Measurements from ENCODE around the gene FBXO44. TPM values are rescaled to one million over a fixed set of nuclear protein-coding genes. Genes with fewer than 3 reads are reported as not detected.

FBXO44 gene
- total RNA-seq, 2 donors from 2014 or later, result 29.1 to 39.1 TPM

DNA sequence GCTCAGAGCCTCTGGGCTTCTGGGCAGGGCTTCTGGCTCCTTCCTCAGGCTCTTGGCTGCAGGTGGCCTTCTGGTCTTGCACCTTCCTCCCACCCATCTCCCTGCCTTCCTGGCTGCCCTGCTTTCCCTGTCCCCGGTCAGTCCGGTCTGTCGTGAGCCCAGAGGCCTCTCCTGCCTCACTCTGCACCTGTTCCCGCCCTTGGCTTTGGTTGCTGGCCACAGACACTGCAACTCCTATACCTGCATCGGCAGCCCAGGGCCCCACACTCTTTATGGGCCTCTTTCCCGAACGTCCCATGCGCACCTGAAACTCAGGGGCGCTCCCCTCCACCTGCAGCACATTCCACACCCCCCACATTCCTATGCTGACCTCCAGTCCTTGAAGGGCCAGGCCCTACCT, 8.4 kb upstream of the FBXO44 start:
- H3K9me3 ChIP-seq (ENCODE audit: control insufficient read depth, low read length), result no peaks in the 10 kb centered on the region
- no peak overlapping the region for H3K27ac Mint-ChIP-seq
- TF ChIP-seq CTCF (conservative IDR thresholded peaks at IDR 0.05), result no peak
- WGBS, 2 experiments (ENCODE audit: insufficient coverage in 1 of 2, insufficient read length in 1 of 2), result 83 to 94% methylated on average over 7 to 9 of the region's 9 CpGs
- H3K27me3 ChIP-seq (ENCODE audit: control insufficient read depth, insufficient read depth, low read length, poor library complexity, severe bottlenecking), result peaks cover 33% of the 10 kb centered on the region
- no peak overlapping the region for H3K27ac ChIP-seq (ENCODE audit: low read depth, low read length)
- H3K27me3 Mint-ChIP-seq (ENCODE audit: insufficient read depth), result peaks cover 24% of the 10 kb centered on the region
- H3K4me1 Mint-ChIP-seq, result peaks cover 7% of the 10 kb centered on the region
- no peaks in the 10 kb centered on the region for H3K9me3 Mint-ChIP-seq
- no peaks in the 10 kb centered on the region for H3K36me3 Mint-ChIP-seq (ENCODE audit: low read depth)
- DNase-seq, result no peak
- no peak overlapping the region for H3K4me3 Mint-ChIP-seq
- H3K4me1 ChIP-seq (ENCODE audit: control insufficient read depth, insufficient read depth, low read length), result no peaks in the 10 kb centered on the region
- H3K9ac ChIP-seq (ENCODE audit: extremely low read depth, low read length, poor library complexity, severe bottlenecking), result no peak overlapping the region
- no peaks in the 10 kb centered on the region for H3K36me3 ChIP-seq (ENCODE audit: control insufficient read depth, insufficient read depth, low read length)
- no peak overlapping the region for H3K4me3 ChIP-seq (ENCODE audit: low read length)

DNA sequence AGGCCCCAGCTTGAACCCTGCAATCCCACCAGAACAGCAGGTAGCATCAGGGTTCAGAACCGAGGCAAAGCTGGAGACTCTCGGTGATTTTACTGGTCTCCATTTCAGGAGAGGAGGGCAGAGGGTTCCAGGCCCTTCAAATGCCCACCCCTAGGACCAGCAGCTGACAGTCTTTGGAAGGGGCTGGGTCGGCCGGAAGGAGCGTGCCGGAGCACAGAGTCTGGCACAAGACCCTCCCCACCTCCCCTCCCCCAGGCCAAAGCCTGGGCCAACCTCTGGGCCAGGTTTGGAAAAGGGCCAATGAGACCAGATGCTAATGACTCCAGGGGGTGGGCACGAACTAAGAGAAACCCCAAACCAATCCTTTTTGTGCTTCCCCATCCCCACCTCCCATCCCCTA, 7.3 kb upstream of the FBXO44 start:
- no peak overlapping the region for H3K27ac ChIP-seq (ENCODE audit: low read depth, low read length)
- DNase-seq, result no peak
- H3K4me3 ChIP-seq (ENCODE audit: low read length), result no peak overlapping the region
- TF ChIP-seq CTCF (conservative IDR thresholded peaks at IDR 0.05), result no peak
- no peaks in the 10 kb centered on the region for H3K36me3 Mint-ChIP-seq (ENCODE audit: low read depth)
- no peak overlapping the region for H3K4me3 Mint-ChIP-seq
- H3K9me3 Mint-ChIP-seq, result no peaks in the 10 kb centered on the region
- H3K9ac ChIP-seq (ENCODE audit: extremely low read depth, low read length, poor library complexity, severe bottlenecking), result no peak overlapping the region
- no peaks in the 10 kb centered on the region for H3K9me3 ChIP-seq (ENCODE audit: control insufficient read depth, low read length)
- H3K27ac Mint-ChIP-seq, result no peak overlapping the region
- H3K36me3 ChIP-seq (ENCODE audit: control insufficient read depth, insufficient read depth, low read length), result no peaks in the 10 kb centered on the region
- WGBS, 2 experiments (ENCODE audit: insufficient coverage in 1 of 2, insufficient read length in 1 of 2), result 68 to 90% methylated on average over 3 to 7 of the region's 7 CpGs
- peaks cover 34% of the 10 kb centered on the region for H3K27me3 Mint-ChIP-seq (ENCODE audit: insufficient read depth)
- peaks cover 43% of the 10 kb centered on the region for H3K27me3 ChIP-seq (ENCODE audit: control insufficient read depth, insufficient read depth, low read length, poor library complexity, severe bottlenecking)
- no peaks in the 10 kb centered on the region for H3K4me1 ChIP-seq (ENCODE audit: control insufficient read depth, insufficient read depth, low read length)
- peaks cover 2% of the 10 kb centered on the region for H3K4me1 Mint-ChIP-seq

DNA sequence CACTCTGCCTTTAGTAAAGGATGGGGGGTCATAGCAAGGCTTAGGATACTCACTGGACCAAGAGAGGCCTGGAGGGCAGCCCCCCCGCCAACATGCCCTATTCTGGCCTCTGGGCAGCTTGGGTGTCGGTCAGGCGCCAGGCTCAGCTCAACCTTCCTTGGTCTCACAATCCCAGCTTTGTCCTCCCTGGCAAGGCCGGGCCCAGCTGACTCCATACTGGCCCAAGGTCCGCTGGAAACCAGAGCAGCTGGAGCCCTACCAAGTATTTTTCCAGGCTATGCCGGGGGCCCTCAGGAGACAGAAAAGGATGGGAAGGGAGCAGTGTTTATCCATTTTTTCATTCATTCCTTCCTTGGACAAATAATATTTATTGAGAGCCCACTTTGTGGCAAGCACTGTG, 6.6 kb upstream of the FBXO44 start:
- peaks cover 50% of the 10 kb centered on the region for H3K27me3 ChIP-seq (ENCODE audit: control insufficient read depth, insufficient read depth, low read length, poor library complexity, severe bottlenecking)
- H3K27ac Mint-ChIP-seq, result no peak overlapping the region
- no peak overlapping the region for H3K4me3 ChIP-seq (ENCODE audit: low read length)
- no peak for TF ChIP-seq CTCF (conservative IDR thresholded peaks at IDR 0.05)
- H3K4me1 Mint-ChIP-seq, result peaks cover 2% of the 10 kb centered on the region
- no peaks in the 10 kb centered on the region for H3K9me3 Mint-ChIP-seq
- no peaks in the 10 kb centered on the region for H3K9me3 ChIP-seq (ENCODE audit: control insufficient read depth, low read length)
- peaks cover 41% of the 10 kb centered on the region for H3K27me3 Mint-ChIP-seq (ENCODE audit: insufficient read depth)
- no peaks in the 10 kb centered on the region for H3K36me3 Mint-ChIP-seq (ENCODE audit: low read depth)
- H3K27ac ChIP-seq (ENCODE audit: low read depth, low read length), result no peak overlapping the region
- no peak overlapping the region for H3K9ac ChIP-seq (ENCODE audit: extremely low read depth, low read length, poor library complexity, severe bottlenecking)
- H3K4me1 ChIP-seq (ENCODE audit: control insufficient read depth, insufficient read depth, low read length), result no peaks in the 10 kb centered on the region
- DNase-seq, result no peak
- no peak overlapping the region for H3K4me3 Mint-ChIP-seq
- WGBS, 2 experiments (ENCODE audit: insufficient coverage in 1 of 2, insufficient read length in 1 of 2), result 83 to 88% methylated on average over 4 to 6 of the region's 6 CpGs
- H3K36me3 ChIP-seq (ENCODE audit: control insufficient read depth, insufficient read depth, low read length), result no peaks in the 10 kb centered on the region
